HL-60 (cell line): Measurements from ENCODE around the gene DNAJC4.

ENCODE experiments used
- DNase-seq, 2 experiments: peaks; one replicate each; pipeline ENCODE4 v3.0.0-alpha.2; 2010 to 2020; ENCODE audit warnings: low read depth in 1 of 2, low spot score in 1 of 2
- H3K27ac ChIP-seq: fragments of 250-450 bp; sonication (Bioruptor Pico); replicated peaks from 2 replicates; pipeline ENCODE4 v1.5.1; 2020; ENCODE audit warnings: mild to moderate bottlenecking, moderate library complexity
- H3K27me3 ChIP-seq: fragments of 250-450 bp; sonication (Bioruptor Pico); 2 replicates; pipeline ENCODE4 v1.5.1; 2021; ENCODE audit warnings: mild to moderate bottlenecking, moderate library complexity; ENCODE audit not compliant: insufficient read depth, poor library complexity, severe bottlenecking
- H3K4me3 ChIP-seq: replicated peaks from 2 replicates; pipeline ENCODE4 v1.5.1; 2011; ENCODE audit warnings: mild to moderate bottlenecking, control low read depth, low read length; ENCODE audit not compliant: insufficient read depth
- CTCF ChIP-seq: IDR thresholded peaks from one replicate; pipeline ENCODE4 v1.5.1; 2011; ENCODE audit warnings: low read length, control low read depth, inconsistent platforms; ENCODE audit not compliant: insufficient read depth
- GABPA ChIP-seq: IDR thresholded peaks from 2 replicates; pipeline ENCODE4 v1.6.1; 2012; ENCODE audit warnings: low read depth
- POLR2AphosphoS5 ChIP-seq: IDR thresholded peaks from 2 replicates; pipeline ENCODE4 v1.6.1; 2012; ENCODE audit warnings: low read depth
- REST ChIP-seq: IDR thresholded peaks from 2 replicates; pipeline ENCODE4 v1.6.1; 2012; ENCODE audit warnings: low read depth; ENCODE audit not compliant: insufficient replicate concordance
- SPI1 ChIP-seq: IDR thresholded peaks from 2 replicates; pipeline ENCODE4 v1.6.1; 2012; ENCODE audit warnings: low read depth, mild to moderate bottlenecking, borderline replicate concordance

The DNAJC4 gene

GRCh38 chr11:64232182-64232966 is 2.0 kb downstream of the DNAJC4 start:
- DNase-seq: no peak
- Histone ChIP-seq H3K27ac (no peak overlapping the region), H3K4me3 (no peak overlapping the region), H3K27me3 (no peaks in the 10 kb centered on the region)
- TF ChIP-seq POLR2AphosphoS5 (no peak), REST (no peak), GABPA (no peak), CTCF (no peak), SPI1 (no peak)

- Histone ChIP-seq H3K27me3 (no peaks in the 10 kb centered on the region), H3K4me3 (no peak overlapping the region), H3K27ac (no peak overlapping the region)
- DNase-seq: no peak
- TF ChIP-seq CTCF (no peak), SPI1 (no peak), GABPA (no peak), REST (no peak), POLR2AphosphoS5 (no peak)
These were observed 2.6 kb downstream of the DNAJC4 start for GRCh38 chr11:64232967-64233315.

GRCh38 chr11:64233913-64234586 is 3.7 kb downstream of the DNAJC4 start, which contains the start of gene VEGFB:
Gene VEGFB (plus strand): TSS chr11:64234584. CDS start chr11:64234834, 250 bp downstream.
- TF ChIP-seq REST (no peak), SPI1 (no peak), CTCF (no peak), GABPA (no peak), POLR2AphosphoS5 (no peak)
- no peaks in the 10 kb centered on the region for H3K27me3 ChIP-seq
- DNase-seq: no peak
- H3K4me3 ChIP-seq: peak within 1 kb of the TSS; percentile 53
- no peak within 1 kb of the TSS for H3K27ac ChIP-seq
